K562 (cell line): ENCODE results near the gene CTDNEP1. TPM values are rescaled to one million over a fixed set of nuclear protein-coding genes. Genes with fewer than 3 reads are reported as not detected.

Source experiments
- CREB1 ChIP-seq, 2 experiments: sonication (generic) in 1 of 2; formaldehyde crosslinking in 1 of 2; IDR thresholded peaks; 2 replicates each; pipeline versions ENCODE4 v1.6.1 to v1.8.0; 2012 to 2022; ENCODE audit warnings: inconsistent platforms in 1 of 2, mild to moderate bottlenecking in 1 of 2, missing genetic modification reagents in 1 of 2, moderate library complexity in 1 of 2
- FOSL1 ChIP-seq: fragments of 200-800 bp; sonication (Bioruptor generic); conservative IDR thresholded peaks from 2 replicates; pipeline ENCODE4 v1.6.1; 2016; ENCODE audit warnings: missing genetic modification characterization, missing compliant biosample characterization
- PHF8 ChIP-seq: fragments of 200-600 bp; sonication (generic); IDR thresholded peaks from 2 replicates; pipeline ENCODE4 v1.6.1; 2012; ENCODE audit warnings: mixed run types, mild to moderate bottlenecking, inconsistent platforms, low read length, moderate library complexity, borderline replicate concordance
- U2AF2 ChIP-seq: fragments of 200-400 bp; formaldehyde crosslinking; optimal IDR thresholded peaks from 2 replicates; pipeline ENCODE3; 2017; ENCODE audit warnings: low read depth, mild to moderate bottlenecking, low read length
- polyA plus RNA-seq, 8 experiments: library from polyadenylated mRNA; depleted of rRNA in 4 of 8; stranded (reverse) in 5 of 8; unstranded in 3 of 8; fragments of >200 nt; fragmentation: Nextera tagmentation in 2 of 8; fragmentation: Illumina TruSeq in 1 of 8; extraction: Ambion mirVana in 2 of 8; extraction: Trizol in 1 of 8; gene quantifications; 2 replicates each; pipeline versions ENCODE4 v1.2.1 to v1.2.3, GENCODE V29; 2011 to 2014; ENCODE audit warnings: inconsistent platforms in 1 of 8, missing spikeins in 1 of 8
- total RNA-seq, 7 experiments: library from RNA; depleted of rRNA in 6 of 7; stranded (reverse); fragments of >200 nt in 6 of 7; fragmentation: Illumina TruSeq in 2 of 7; extraction: Trizol in 2 of 7; gene quantifications; 2 replicates each; pipeline versions ENCODE4 v1.2.1 to v1.2.3, GENCODE V29; 2011 to 2021; ENCODE audit warnings: low replicate concordance in 1 of 7
- TF ChIP-seq, protein P1 (sequence below): fragments of 450-650 bp; IDR thresholded peaks from 2 replicates; pipeline ENCODE4 v1.6.1; 2016; ENCODE audit warnings: mild to moderate bottlenecking, moderate library complexity
- TF ChIP-seq, protein P2 (sequence below), 2 experiments: IDR thresholded peaks in 1 of 2; conservative IDR thresholded peaks in 1 of 2; 2 replicates each; pipeline ENCODE4 v1.6.1; 2016; ENCODE audit warnings: low read depth in 2 of 2, mild to moderate bottlenecking in 1 of 2, missing compliant biosample characterization in 1 of 2, missing genetic modification characterization in 1 of 2, moderate library complexity in 1 of 2
- TF ChIP-seq, protein P3 (sequence below), 2 experiments: fragments of 250-450 bp in 1 of 2; fragments of 450-650 bp in 1 of 2; sonication (Bioruptor Pico) in 1 of 2; IDR thresholded peaks; 2 replicates each; pipeline versions ENCODE4 v1.6.1 to v1.8.0; 2016 to 2021; ENCODE audit warnings: mild to moderate bottlenecking in 2 of 2, moderate library complexity in 2 of 2, missing compliant biosample characterization in 1 of 2, missing genetic modification characterization in 1 of 2
- TF ChIP-seq, protein P4 (sequence below): fragments of 450-650 bp; IDR thresholded peaks from 2 replicates; pipeline ENCODE4 v1.6.1; 2016; ENCODE audit warnings: borderline replicate concordance

CTDNEP1 gene
- total and polyA plus RNA-seq, 9 of the 15 experiments (the other 6 are each of a cell fraction or from before 2014, with no cell fraction given) = 10.7 to 150 (median 28.5) TPM

DNA sequence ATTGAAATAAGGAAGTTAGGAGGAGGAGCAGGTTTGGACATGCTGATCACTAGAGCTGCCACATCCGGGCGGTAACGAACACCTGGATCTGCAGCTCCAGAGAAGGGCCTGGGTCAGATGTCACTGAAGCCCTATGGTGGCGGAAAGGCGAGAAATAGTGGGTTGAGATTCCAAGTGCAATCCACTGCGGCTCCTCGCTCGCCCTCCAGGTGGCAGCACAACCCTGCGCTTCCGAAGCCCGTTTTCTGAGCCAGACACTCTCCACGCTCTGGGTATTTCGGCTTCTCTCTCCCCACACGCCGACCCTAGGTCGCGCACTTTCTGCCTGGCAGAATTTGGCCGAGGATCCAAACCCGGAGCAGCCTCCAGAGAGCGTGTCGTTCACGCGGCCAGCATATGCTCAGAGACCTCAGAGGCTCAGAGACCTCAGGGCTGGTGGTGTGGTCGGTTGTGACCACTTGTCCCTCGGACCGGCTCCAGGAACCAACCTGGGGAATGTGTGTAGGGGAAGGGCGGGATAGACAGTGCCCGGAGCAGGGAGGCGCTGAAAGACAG is 29.1 kb upstream of the CTDNEP1 start (continued):
- TF ChIP-seq, protein P1, sequence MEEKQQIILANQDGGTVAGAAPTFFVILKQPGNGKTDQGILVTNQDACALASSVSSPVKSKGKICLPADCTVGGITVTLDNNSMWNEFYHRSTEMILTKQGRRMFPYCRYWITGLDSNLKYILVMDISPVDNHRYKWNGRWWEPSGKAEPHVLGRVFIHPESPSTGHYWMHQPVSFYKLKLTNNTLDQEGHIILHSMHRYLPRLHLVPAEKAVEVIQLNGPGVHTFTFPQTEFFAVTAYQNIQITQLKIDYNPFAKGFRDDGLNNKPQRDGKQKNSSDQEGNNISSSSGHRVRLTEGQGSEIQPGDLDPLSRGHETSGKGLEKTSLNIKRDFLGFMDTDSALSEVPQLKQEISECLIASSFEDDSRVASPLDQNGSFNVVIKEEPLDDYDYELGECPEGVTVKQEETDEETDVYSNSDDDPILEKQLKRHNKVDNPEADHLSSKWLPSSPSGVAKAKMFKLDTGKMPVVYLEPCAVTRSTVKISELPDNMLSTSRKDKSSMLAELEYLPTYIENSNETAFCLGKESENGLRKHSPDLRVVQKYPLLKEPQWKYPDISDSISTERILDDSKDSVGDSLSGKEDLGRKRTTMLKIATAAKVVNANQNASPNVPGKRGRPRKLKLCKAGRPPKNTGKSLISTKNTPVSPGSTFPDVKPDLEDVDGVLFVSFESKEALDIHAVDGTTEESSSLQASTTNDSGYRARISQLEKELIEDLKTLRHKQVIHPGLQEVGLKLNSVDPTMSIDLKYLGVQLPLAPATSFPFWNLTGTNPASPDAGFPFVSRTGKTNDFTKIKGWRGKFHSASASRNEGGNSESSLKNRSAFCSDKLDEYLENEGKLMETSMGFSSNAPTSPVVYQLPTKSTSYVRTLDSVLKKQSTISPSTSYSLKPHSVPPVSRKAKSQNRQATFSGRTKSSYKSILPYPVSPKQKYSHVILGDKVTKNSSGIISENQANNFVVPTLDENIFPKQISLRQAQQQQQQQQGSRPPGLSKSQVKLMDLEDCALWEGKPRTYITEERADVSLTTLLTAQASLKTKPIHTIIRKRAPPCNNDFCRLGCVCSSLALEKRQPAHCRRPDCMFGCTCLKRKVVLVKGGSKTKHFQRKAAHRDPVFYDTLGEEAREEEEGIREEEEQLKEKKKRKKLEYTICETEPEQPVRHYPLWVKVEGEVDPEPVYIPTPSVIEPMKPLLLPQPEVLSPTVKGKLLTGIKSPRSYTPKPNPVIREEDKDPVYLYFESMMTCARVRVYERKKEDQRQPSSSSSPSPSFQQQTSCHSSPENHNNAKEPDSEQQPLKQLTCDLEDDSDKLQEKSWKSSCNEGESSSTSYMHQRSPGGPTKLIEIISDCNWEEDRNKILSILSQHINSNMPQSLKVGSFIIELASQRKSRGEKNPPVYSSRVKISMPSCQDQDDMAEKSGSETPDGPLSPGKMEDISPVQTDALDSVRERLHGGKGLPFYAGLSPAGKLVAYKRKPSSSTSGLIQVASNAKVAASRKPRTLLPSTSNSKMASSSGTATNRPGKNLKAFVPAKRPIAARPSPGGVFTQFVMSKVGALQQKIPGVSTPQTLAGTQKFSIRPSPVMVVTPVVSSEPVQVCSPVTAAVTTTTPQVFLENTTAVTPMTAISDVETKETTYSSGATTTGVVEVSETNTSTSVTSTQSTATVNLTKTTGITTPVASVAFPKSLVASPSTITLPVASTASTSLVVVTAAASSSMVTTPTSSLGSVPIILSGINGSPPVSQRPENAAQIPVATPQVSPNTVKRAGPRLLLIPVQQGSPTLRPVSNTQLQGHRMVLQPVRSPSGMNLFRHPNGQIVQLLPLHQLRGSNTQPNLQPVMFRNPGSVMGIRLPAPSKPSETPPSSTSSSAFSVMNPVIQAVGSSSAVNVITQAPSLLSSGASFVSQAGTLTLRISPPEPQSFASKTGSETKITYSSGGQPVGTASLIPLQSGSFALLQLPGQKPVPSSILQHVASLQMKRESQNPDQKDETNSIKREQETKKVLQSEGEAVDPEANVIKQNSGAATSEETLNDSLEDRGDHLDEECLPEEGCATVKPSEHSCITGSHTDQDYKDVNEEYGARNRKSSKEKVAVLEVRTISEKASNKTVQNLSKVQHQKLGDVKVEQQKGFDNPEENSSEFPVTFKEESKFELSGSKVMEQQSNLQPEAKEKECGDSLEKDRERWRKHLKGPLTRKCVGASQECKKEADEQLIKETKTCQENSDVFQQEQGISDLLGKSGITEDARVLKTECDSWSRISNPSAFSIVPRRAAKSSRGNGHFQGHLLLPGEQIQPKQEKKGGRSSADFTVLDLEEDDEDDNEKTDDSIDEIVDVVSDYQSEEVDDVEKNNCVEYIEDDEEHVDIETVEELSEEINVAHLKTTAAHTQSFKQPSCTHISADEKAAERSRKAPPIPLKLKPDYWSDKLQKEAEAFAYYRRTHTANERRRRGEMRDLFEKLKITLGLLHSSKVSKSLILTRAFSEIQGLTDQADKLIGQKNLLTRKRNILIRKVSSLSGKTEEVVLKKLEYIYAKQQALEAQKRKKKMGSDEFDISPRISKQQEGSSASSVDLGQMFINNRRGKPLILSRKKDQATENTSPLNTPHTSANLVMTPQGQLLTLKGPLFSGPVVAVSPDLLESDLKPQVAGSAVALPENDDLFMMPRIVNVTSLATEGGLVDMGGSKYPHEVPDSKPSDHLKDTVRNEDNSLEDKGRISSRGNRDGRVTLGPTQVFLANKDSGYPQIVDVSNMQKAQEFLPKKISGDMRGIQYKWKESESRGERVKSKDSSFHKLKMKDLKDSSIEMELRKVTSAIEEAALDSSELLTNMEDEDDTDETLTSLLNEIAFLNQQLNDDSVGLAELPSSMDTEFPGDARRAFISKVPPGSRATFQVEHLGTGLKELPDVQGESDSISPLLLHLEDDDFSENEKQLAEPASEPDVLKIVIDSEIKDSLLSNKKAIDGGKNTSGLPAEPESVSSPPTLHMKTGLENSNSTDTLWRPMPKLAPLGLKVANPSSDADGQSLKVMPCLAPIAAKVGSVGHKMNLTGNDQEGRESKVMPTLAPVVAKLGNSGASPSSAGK = peak; percentile 94
- TF ChIP-seq FOSL1 = no peak
- TF ChIP-seq, protein P2, sequence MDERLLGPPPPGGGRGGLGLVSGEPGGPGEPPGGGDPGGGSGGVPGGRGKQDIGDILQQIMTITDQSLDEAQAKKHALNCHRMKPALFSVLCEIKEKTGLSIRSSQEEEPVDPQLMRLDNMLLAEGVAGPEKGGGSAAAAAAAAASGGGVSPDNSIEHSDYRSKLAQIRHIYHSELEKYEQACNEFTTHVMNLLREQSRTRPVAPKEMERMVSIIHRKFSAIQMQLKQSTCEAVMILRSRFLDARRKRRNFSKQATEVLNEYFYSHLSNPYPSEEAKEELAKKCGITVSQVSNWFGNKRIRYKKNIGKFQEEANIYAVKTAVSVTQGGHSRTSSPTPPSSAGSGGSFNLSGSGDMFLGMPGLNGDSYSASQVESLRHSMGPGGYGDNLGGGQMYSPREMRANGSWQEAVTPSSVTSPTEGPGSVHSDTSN (CRISPR knock-in tag; IDR thresholded peaks at IDR 0.05; ENCODE audit: low read depth) = no peak
- TF ChIP-seq, protein P2 (tag; conservative IDR thresholded peaks at IDR 0.05; ENCODE audit: low read depth) = no peak
- TF ChIP-seq PHF8 = 0 out of 2 replicates have a peak, but pooled peaks have one; percentile 17
- no peak for TF ChIP-seq CREB1 (IDR thresholded peaks at IDR 0.05)
- no peak; the same call in 1 of the 2 replicates for TF ChIP-seq CREB1 (CRISPR knock-in tag; IDR thresholded peaks at IDR 0.05)
- TF ChIP-seq, protein P3, sequence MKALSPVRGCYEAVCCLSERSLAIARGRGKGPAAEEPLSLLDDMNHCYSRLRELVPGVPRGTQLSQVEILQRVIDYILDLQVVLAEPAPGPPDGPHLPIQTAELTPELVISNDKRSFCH (CRISPR knock-in tag; IDR thresholded peaks at IDR 0.05) = no peak
- TF ChIP-seq, protein P3 (tag; IDR thresholded peaks at IDR 0.05) = 0 out of 2 replicates have a peak, but pooled peaks have one; percentile 27
- TF ChIP-seq, protein P4, sequence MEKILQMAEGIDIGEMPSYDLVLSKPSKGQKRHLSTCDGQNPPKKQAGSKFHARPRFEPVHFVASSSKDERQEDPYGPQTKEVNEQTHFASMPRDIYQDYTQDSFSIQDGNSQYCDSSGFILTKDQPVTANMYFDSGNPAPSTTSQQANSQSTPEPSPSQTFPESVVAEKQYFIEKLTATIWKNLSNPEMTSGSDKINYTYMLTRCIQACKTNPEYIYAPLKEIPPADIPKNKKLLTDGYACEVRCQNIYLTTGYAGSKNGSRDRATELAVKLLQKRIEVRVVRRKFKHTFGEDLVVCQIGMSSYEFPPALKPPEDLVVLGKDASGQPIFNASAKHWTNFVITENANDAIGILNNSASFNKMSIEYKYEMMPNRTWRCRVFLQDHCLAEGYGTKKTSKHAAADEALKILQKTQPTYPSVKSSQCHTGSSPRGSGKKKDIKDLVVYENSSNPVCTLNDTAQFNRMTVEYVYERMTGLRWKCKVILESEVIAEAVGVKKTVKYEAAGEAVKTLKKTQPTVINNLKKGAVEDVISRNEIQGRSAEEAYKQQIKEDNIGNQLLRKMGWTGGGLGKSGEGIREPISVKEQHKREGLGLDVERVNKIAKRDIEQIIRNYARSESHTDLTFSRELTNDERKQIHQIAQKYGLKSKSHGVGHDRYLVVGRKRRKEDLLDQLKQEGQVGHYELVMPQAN = no peak
- no peak for TF ChIP-seq U2AF2
